Karpas-422 (cell line): ENCODE results near the gene CPT1B. TPM values are rescaled to one million over a fixed set of nuclear protein-coding genes. Genes with fewer than 3 reads are reported as not detected.

Source experiments
- DNase-seq: peaks from one replicate; pipeline ENCODE4 v3.0.0-alpha.2; 2015
- H2AFZ ChIP-seq: fragments of 200-600 bp; sonication (generic); 2 replicates; pipeline ENCODE4 v1.6.1; 2014; ENCODE audit warnings: antibody characterized with exemption, low read length, mixed read lengths
- H3K27ac ChIP-seq: fragments of 200-600 bp; sonication (generic); 2 replicates; pipeline ENCODE4 v1.5.1; 2014; ENCODE audit warnings: mild to moderate bottlenecking, low read length, moderate library complexity
- H3K27me3 ChIP-seq: fragments of 200-600 bp; sonication (generic); 2 replicates; pipeline ENCODE4 v1.6.1; 2014; ENCODE audit warnings: low read length, mixed read lengths
- H3K36me3 ChIP-seq: fragments of 200-600 bp; sonication (generic); 2 replicates; pipeline ENCODE4 v1.6.1; 2014; ENCODE audit warnings: low read length, mixed read lengths; ENCODE audit not compliant: insufficient read depth
- H3K4me1 ChIP-seq: fragments of 200-600 bp; sonication (generic); 2 replicates; pipeline ENCODE4 v1.6.1; 2014; ENCODE audit warnings: mild to moderate bottlenecking, low read length, mixed read lengths
- H3K4me2 ChIP-seq: fragments of 200-600 bp; sonication (generic); 2 replicates; pipeline ENCODE4 v1.6.1; 2014; ENCODE audit warnings: low read length, low read depth, mild to moderate bottlenecking; ENCODE audit not compliant: poor library complexity, severe bottlenecking
- H3K4me3 ChIP-seq: fragments of 200-600 bp; sonication (generic); 2 replicates; pipeline ENCODE4 v1.5.1; 2014; ENCODE audit warnings: mild to moderate bottlenecking, antibody characterized with exemption, low read length, mixed read lengths
- H3K79me2 ChIP-seq: fragments of 200-600 bp; sonication (generic); 2 replicates; pipeline ENCODE4 v1.6.1; 2014; ENCODE audit warnings: mild to moderate bottlenecking, low read length, mixed read lengths
- H3K9ac ChIP-seq: fragments of 200-600 bp; sonication (generic); 2 replicates; pipeline ENCODE4 v1.6.0; 2014; ENCODE audit warnings: low read length
- H3K9me2 ChIP-seq: fragments of 200-600 bp; sonication (generic), shearing (Covaris generic); replicated peaks from 2 replicates; pipeline ENCODE4 v1.6.0; 2014; ENCODE audit warnings: mild to moderate bottlenecking, low read length, moderate library complexity; ENCODE audit not compliant: insufficient read depth
- H3K9me3 ChIP-seq: fragments of 300-700, 200-600 bp; sonication (generic); 2 replicates; pipeline ENCODE4 v1.6.1; 2014; ENCODE audit warnings: low read length, mixed read lengths
- H4K20me1 ChIP-seq: fragments of 200-600 bp; sonication (generic); 2 replicates; pipeline ENCODE4 v1.6.1; 2014; ENCODE audit warnings: mild to moderate bottlenecking, antibody characterized with exemption, low read length, low read depth; ENCODE audit not compliant: insufficient read depth
- total RNA-seq: library from RNA; depleted of rRNA; stranded (reverse); fragments of >200 nt; shearing (Covaris generic); gene quantifications from 2 replicates; pipeline ENCODE4 v1.2.3, GENCODE V29; 2014; ENCODE audit warnings: low replicate concordance

Gene CPT1B
- total RNA-seq, 1 experiment from 2014 or later, result 50.3 TPM

GRCh38 chr22:50548921-50549790 lies 29.1 kb downstream of the CPT1B start:
- Histone ChIP-seq H3K27ac (no peak overlapping the region), H3K4me1 (peaks cover 31% of the 10 kb centered on the region), H3K36me3 (no peaks in the 10 kb centered on the region), H3K79me2 (no peaks in the 10 kb centered on the region), H3K9ac (peak overlapping the region; percentile 88), H3K4me3 (peak overlapping the region; percentile 70), H3K4me2 (peak overlapping the region; percentile 97), H4K20me1 (no peaks in the 10 kb centered on the region), H2AFZ (peak overlapping the region; percentile 93), H3K27me3 (no peaks in the 10 kb centered on the region), H3K9me3 (no peaks in the 10 kb centered on the region), H3K9me2 (no peaks in the 10 kb centered on the region)
- DNase-seq, result no peak

- peak; percentile 84 for DNase-seq
- Histone ChIP-seq H3K27me3 (no peaks in the 10 kb centered on the region), H3K9ac (peak overlapping the region; percentile 88), H3K9me3 (no peaks in the 10 kb centered on the region), H3K9me2 (no peaks in the 10 kb centered on the region), H3K36me3 (no peaks in the 10 kb centered on the region), H3K4me2 (peak overlapping the region; percentile 97), H3K27ac (no peak overlapping the region), H2AFZ (peak overlapping the region; percentile 93), H4K20me1 (no peaks in the 10 kb centered on the region), H3K4me1 (peaks cover 36% of the 10 kb centered on the region), H3K79me2 (no peaks in the 10 kb centered on the region), H3K4me3 (peak overlapping the region; percentile 70)
These were observed 29.9 kb downstream of the CPT1B start for GRCh38 chr22:50548040-50548920.

GRCh38 chr22:50547263-50547985 lies 30.8 kb downstream of the CPT1B start:
- Histone ChIP-seq H3K27me3 (no peaks in the 10 kb centered on the region), H3K9me2 (no peaks in the 10 kb centered on the region), H3K4me2 (no peak overlapping the region), H3K79me2 (no peaks in the 10 kb centered on the region), H3K36me3 (no peaks in the 10 kb centered on the region), H3K4me1 (peaks cover 40% of the 10 kb centered on the region), H3K27ac (no peak overlapping the region), H3K9ac (no peak overlapping the region), H2AFZ (no peak overlapping the region), H3K4me3 (no peak overlapping the region), H3K9me3 (no peaks in the 10 kb centered on the region), H4K20me1 (no peaks in the 10 kb centered on the region)
- peak; percentile 56 for DNase-seq

- DNase-seq, result no peak
- Histone ChIP-seq H3K36me3 (no peaks in the 10 kb centered on the region), H3K79me2 (no peaks in the 10 kb centered on the region), H3K9me3 (no peaks in the 10 kb centered on the region), H3K27ac (no peak overlapping the region), H3K9me2 (no peaks in the 10 kb centered on the region), H2AFZ (no peak overlapping the region), H4K20me1 (no peaks in the 10 kb centered on the region), H3K4me3 (no peak overlapping the region), H3K27me3 (no peaks in the 10 kb centered on the region), H3K4me1 (peaks cover 48% of the 10 kb centered on the region), H3K4me2 (no peak overlapping the region), H3K9ac (no peak overlapping the region)
These were observed 31.6 kb downstream of the CPT1B start for GRCh38 chr22:50546326-50547262.

GRCh38 chr22:50545522-50546325 lies 32.5 kb downstream of the CPT1B start, which contains the start of gene KLHDC7B:
Gene KLHDC7B (plus strand): TSS chr22:50545899. CDS start chr22:50546244, 345 bp downstream.
- Histone ChIP-seq H3K9ac (peak within 1 kb of the TSS; percentile 53; the same call in 1 of the 2 replicates), H3K27me3 (no peaks in the 10 kb centered on the region)
- DNase-seq, result no peak

GRCh38 chr22:50544746-50545253 lies 33.4 kb downstream of the CPT1B start:
- H3K27me3 ChIP-seq, result no peaks in the 10 kb centered on the region
- H3K79me2 ChIP-seq, result no peaks in the 10 kb centered on the region
- peaks cover 66% of the 10 kb centered on the region for H3K4me1 ChIP-seq
- no peaks in the 10 kb centered on the region for H3K9me3 ChIP-seq
- H3K36me3 ChIP-seq, result no peaks in the 10 kb centered on the region
- no peak for DNase-seq
- no peaks in the 10 kb centered on the region for H3K9me2 ChIP-seq
- H4K20me1 ChIP-seq, result no peaks in the 10 kb centered on the region
- 0 out of 2 replicates have a peak overlapping the region, but pooled peaks have one; percentile 75 for H2AFZ ChIP-seq
- no peak overlapping the region for H3K27ac ChIP-seq
- peak overlapping the region; percentile 53 for H3K9ac ChIP-seq
- H3K4me3 ChIP-seq, result peak overlapping the region; percentile 57
- peak overlapping the region; percentile 62 for H3K4me2 ChIP-seq

More at GRCh38 chr22:50545522-50546325, 32.5 kb downstream of the CPT1B start, which contains the start of gene KLHDC7B:
- Histone ChIP-seq H3K4me1 (peaks cover 57% of the 10 kb centered on the region), H3K27ac (no peak within 1 kb of the TSS), H3K36me3 (no peaks in the 10 kb centered on the region), H3K9me3 (no peaks in the 10 kb centered on the region), H3K4me3 (no peak within 1 kb of the TSS), H4K20me1 (no peaks in the 10 kb centered on the region), H3K79me2 (no peaks in the 10 kb centered on the region), H3K4me2 (peak within 1 kb of the TSS; percentile 62), H3K9me2 (no peaks in the 10 kb centered on the region), H2AFZ (no peak within 1 kb of the TSS)
